HG03354 (cell line): ENCODE results near the gene SMC1A.
"Not testable (repeated sequence)": the region's sequence is repeated elsewhere in the genome, so short reads cannot be mapped to it uniquely, and the experiment has no call there.

ENCODE experiments used
- ATAC-seq: cut with Tn5 transposase; IDR thresholded peaks from one replicate; pipeline ENCODE4 v1.9.1; 2021; ENCODE audit warnings: mild to moderate bottlenecking; ENCODE audit not compliant: unreplicated experiment, poor library complexity, severe bottlenecking

The SMC1A gene

DNA sequence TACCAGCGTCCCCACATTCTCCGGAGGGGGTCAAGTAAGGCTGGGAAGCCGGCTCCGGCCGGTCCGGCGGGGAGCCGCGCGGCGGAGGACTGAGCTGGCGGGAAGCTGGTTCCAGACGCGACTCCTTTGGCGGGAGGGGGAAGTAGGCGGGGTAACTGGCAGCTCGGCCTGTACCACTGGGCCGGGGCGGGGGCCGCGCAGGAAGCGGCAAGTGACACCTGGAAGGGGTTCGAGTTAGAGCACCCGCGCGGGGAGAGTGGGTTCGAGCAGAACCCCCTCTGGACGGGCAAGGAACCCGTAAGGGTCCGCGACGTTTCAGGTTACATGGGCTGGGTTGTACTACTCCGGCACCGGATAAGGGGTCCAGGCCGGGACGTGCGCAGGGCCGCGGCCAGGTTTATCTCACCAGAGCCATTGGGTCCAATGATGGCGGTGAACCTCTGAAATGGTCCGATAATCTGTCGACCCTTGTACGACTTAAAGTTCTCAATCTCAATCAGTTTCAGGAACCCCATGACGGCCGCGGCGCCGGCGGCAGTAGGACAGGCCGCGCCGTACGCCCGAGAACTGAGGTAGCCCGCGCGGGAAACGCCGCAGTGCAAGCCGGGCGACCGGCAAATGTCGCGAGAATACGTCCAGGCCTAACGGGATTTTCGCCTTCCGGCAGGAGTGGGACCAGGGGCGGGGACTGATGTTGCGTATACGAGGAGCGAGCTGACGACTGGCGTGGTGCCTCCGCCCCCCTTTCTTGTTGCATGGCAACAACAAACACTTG lies at the start of gene SMC1A:
Gene SMC1A, minus strand, starts transcription at position 569 of the 775 bp plus-strand sequence. Its CDS starts 54 bp downstream, at position 515.
- peak; percentile 94 for ATAC-seq

- no peak for ATAC-seq
These were observed 48.9 kb upstream of the SMC1A start for GRCh38 chrX:53471346-53471745.

DNA sequence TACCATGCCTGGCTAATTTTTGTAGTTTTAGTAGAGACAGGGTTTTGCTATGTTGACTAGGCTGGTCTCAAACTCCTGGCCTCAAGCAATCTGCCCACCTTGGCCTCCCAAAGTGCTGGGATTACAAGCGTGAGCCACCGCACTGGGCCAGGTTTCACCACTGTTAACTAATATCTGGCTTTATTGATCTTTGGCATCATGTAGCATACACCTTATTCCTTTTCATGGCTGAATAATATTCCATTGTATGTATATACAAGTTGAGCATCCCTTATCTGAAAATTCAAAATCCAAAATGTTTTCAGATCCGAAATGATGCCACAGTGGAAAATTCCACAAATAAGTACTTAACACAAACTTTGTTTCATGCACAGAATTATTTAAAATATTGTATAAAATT lies 46.2 kb upstream of the SMC1A start:
- not testable (repeated sequence) for ATAC-seq

GRCh38 chrX:53458082-53458481 lies 35.6 kb upstream of the SMC1A start:
- ATAC-seq = no peak

GRCh38 chrX:53456254-53456653 lies 33.8 kb upstream of the SMC1A start:
- ATAC-seq = no peak

- ATAC-seq = no peak
These were observed 30.4 kb upstream of the SMC1A start for GRCh38 chrX:53452812-53453211.

GRCh38 chrX:53449632-53450031 lies 27.2 kb upstream of the SMC1A start:
- no peak for ATAC-seq

DNA sequence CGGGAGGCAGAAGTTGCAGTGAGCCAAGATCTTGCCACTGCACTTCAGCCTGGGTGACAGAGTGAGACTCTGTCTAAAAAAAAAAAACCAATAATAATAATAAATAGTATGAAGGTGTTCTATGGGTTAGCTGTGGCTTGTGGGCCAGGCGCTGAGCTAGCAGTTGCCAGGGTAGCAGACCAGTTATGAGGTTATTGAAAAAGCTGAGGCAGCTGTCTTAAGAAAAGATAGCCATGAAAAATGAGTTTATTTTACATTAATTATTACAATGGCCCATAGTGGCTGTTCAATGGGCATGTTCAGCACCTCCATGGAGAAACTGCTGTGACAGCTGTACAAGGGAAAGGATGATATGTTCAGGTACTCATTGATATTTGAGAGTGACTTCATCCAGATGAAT lies 25.0 kb upstream of the SMC1A start:
- no peak for ATAC-seq

- no peak for ATAC-seq
These were observed 23.5 kb upstream of the SMC1A start for GRCh38 chrX:53445977-53446376.

GRCh38 chrX:53442322-53442631 lies 19.8 kb upstream of the SMC1A start:
- no peak for ATAC-seq

- peak; percentile 76 for ATAC-seq
These were observed 19.3 kb upstream of the SMC1A start for GRCh38 chrX:53441531-53442321.

DNA sequence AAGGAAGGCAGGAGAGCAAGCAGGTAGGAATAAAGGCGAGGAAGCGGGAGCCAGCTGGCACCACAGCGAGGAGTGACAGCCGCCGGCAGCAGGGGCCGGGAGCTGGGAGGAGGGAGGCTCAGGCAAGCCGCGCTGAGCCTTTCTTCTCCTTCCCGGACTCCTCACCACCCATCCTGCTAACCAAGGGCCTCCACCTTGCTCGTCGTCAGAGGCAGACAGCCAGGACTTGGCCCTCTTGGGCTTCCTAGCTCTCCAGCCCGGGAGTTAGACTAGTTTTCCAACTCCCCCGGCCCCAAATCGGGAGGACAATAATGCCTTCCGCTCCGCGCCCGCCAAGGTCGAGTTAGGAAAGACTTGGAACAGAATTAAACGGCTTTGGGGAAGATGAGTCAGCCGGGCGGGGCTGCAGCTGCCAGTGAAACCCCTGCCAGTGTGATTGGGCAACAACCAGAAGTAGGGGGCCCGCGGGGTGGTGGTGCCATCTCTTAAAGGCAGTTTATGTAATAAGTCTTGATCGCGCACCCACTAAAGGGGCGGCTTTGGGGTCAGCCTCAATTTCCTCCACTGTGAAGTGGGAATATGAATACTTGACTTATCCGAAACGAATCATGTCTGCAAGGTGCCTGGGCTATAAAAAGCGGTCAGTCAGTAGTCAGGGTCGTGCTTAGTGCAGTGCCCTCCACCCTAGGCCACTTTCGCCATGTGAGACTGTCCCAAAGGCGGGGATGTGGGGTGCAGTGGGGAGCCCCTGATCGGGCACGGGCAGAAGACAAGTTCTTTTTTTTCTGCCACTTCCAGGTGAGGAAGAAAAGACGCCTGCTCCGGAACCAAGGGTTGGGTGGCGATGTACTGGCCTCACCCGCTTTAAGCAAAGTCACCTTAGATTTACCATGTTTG lies 18.4 kb upstream of the SMC1A start:
- ATAC-seq = no peak

GRCh38 chrX:53440101-53440500 lies 17.6 kb upstream of the SMC1A start:
- no peak for ATAC-seq

GRCh38 chrX:53438832-53439230 lies 16.4 kb upstream of the SMC1A start:
- no peak for ATAC-seq

- ATAC-seq = no peak
These were observed 15.8 kb upstream of the SMC1A start for GRCh38 chrX:53438174-53438831.

- no peak for ATAC-seq
These were observed 14.8 kb upstream of the SMC1A start for GRCh38 chrX:53437206-53437605.

DNA sequence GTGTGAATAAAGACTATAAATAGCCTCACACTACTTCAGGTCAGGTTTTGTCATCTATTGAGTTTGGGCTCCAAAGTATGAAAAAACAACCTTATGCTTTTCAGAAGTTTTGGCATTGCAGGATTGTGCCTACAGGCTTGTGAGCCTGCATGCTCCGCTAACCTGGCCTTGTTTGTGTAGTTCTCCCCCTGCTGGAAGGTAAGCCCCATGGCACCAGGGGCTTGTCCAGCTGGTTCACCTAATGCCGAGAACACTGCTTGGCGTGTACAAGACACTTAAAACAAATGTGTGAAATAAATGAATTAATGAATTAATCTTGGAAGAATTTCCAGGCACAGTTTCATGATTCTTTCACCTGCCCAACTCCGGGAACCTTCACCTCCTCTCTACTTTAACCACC lies 13.5 kb upstream of the SMC1A start:
- peak; percentile 81 for ATAC-seq

GRCh38 chrX:53433651-53434639 lies 11.5 kb upstream of the SMC1A start, which contains the start of gene HSD17B10:
Gene HSD17B10 (minus strand): TSS chrX:53434370. CDS start chrX:53434345, 25 bp downstream.
- peak; percentile 94 for ATAC-seq
